ENCODE data around the gene MRPL2.
A peak's percentile ranks its signal among the peaks of the same experiment; 100 is the strongest.

Gene MRPL2

DNA sequence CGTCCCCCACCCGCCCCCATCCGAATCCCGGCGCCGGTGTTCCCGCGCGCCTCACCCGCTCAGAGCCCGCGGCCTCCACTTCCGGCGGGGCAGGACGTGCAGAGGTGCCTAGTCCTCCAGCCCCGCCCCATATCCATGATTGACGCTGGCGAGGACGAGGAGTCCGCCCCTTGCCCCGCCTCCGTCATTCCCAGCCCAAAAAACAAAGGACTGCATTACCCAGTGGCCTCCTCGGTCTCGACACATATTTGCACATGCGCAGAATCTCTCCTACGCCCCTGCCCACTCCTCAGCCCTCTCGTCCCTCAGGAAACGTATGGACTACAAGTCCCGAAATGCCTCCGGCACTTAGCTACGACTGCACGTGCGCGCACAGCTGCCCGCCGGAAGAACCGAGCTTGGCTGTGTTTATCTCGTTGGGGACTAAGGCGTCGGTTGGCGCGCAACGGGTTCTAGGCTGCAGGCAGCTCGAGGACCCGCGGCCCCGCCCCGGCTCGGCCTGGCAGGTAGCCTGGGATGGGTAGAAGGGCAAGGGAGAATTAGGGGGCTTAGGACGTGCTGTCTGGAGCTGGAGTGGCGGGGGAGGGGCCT is 45.3 kb downstream of the MRPL2 start, which contains the start of the genes KLHDC3 and MEA1 (continued):
- TF ChIP-seq GFI1B (tag by site-specific recombination; IDR thresholded peaks at IDR 0.05), result no peak
- peak; percentile 95 for TF ChIP-seq ZBTB17 (tag by site-specific recombination; IDR thresholded peaks at IDR 0.05)
- TF ChIP-seq, protein P1, sequence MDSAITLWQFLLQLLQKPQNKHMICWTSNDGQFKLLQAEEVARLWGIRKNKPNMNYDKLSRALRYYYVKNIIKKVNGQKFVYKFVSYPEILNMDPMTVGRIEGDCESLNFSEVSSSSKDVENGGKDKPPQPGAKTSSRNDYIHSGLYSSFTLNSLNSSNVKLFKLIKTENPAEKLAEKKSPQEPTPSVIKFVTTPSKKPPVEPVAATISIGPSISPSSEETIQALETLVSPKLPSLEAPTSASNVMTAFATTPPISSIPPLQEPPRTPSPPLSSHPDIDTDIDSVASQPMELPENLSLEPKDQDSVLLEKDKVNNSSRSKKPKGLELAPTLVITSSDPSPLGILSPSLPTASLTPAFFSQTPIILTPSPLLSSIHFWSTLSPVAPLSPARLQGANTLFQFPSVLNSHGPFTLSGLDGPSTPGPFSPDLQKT (IDR thresholded peaks at IDR 0.05; ENCODE audit: borderline replicate concordance, low read depth, low read length), result peak; percentile 46; the same call in 1 of the 2 replicates
- no peak; the same call in 1 of the 2 replicates for TF ChIP-seq ZNF692 (tag by site-specific recombination; IDR thresholded peaks at IDR 0.05)
- TF ChIP-seq KLF16 (tag by site-specific recombination; IDR thresholded peaks at IDR 0.05), result 0 out of 2 replicates have a peak, but pooled peaks have one; percentile 6
- TF ChIP-seq ZNF704 (tag by site-specific recombination; IDR thresholded peaks at IDR 0.05), result no peak
- peak; percentile 79 for TF ChIP-seq ZBTB20 (tag by site-specific recombination; IDR thresholded peaks at IDR 0.05)
- TF ChIP-seq ZNF311 (tag by site-specific recombination; IDR thresholded peaks at IDR 0.05; ENCODE audit: borderline replicate concordance), result no peak
- no peak for TF ChIP-seq ZNF37A (tag by site-specific recombination; IDR thresholded peaks at IDR 0.05)
- TF ChIP-seq MYNN (tag by site-specific recombination; IDR thresholded peaks at IDR 0.05; ENCODE audit: borderline replicate concordance), result no peak
- no peak for TF ChIP-seq ZNF280C (tag by site-specific recombination; IDR thresholded peaks at IDR 0.05)
- no peak for TF ChIP-seq ZNF621 (tag by site-specific recombination; IDR thresholded peaks at IDR 0.05)
- peak; percentile 47; the same call in 1 of the 2 replicates for TF ChIP-seq ZNF600 (tag by site-specific recombination; IDR thresholded peaks at IDR 0.05)

- Histone ChIP-seq H3K27ac (ENCODE audit: extremely low read depth, low read depth, low read length) (peak overlapping the region; percentile 76), H3K36me3 (ENCODE audit: control insufficient read depth in 2 of 2, insufficient read depth in 1 of 2, low read length in 2 of 2) (peaks cover 25 to 71% of the 10 kb centered on the region in 2 experiments), H3K4me1 (ENCODE audit: control insufficient read depth, insufficient read depth, low read length) (peaks cover 12% of the 10 kb centered on the region), H3K4me3 (ENCODE audit: low read depth, low read length) (peak overlapping the region; percentile 70), H3K9me3 (ENCODE audit: control insufficient read depth, insufficient read depth, low read depth, low read length) (no peaks in the 10 kb centered on the region)
- CTCF ChIA-PET, result interaction anchor here (0.6 to 2.6 kb wide), 5 partner anchors 8 to 351 kb away, joined by 3 to 14 read pairs (median 4); no protein-coding TSS in a partner anchor
- POLR2A ChIA-PET, result interaction anchor here (0.6 to 4.6 kb wide), 28 partner anchors 10 to 1180 kb away, joined by 3 to 66 read pairs (median 6); partner anchors contain the start of genes CNPY3, CUL7, CUL9 and KLC4
- TF ChIP-seq ZNF335 (tag by site-specific recombination; conservative IDR thresholded peaks at IDR 0.05) (peak; percentile 73), ZNF366 (tag by site-specific recombination; conservative IDR thresholded peaks at IDR 0.05) (0 out of 2 replicates have a peak, but pooled peaks have one; percentile 25), GLIS2 (tag by site-specific recombination; IDR thresholded peaks at IDR 0.05) (peak; percentile 46; the same call in 1 of the 2 replicates), EGR2 (tag by site-specific recombination; IDR thresholded peaks at IDR 0.05; ENCODE audit: low read depth) (peak; percentile 12; the same call in 1 of the 2 replicates), FEZF1 (tag by site-specific recombination; IDR thresholded peaks at IDR 0.05) (0 out of 2 replicates have a peak, but pooled peaks have one; percentile 1), ZNF341 (tag by site-specific recombination; IDR thresholded peaks at IDR 0.05; ENCODE audit: low read depth) (peak; percentile 57; the same call in 1 of the 2 replicates), ZNF449 (tag by site-specific recombination; IDR thresholded peaks at IDR 0.05) (peak; percentile 95), ZNF398 (tag by site-specific recombination; IDR thresholded peaks at IDR 0.05) (peak; percentile 84), ZBTB21 (tag by site-specific recombination; IDR thresholded peaks at IDR 0.05) (peak; percentile 45; the same call in 1 of the 2 replicates), ZNF600 (tag by site-specific recombination; IDR thresholded peaks at IDR 0.05) (peak; percentile 32; the same call in 1 of the 2 replicates)
- TF ChIP-seq, protein P2, sequence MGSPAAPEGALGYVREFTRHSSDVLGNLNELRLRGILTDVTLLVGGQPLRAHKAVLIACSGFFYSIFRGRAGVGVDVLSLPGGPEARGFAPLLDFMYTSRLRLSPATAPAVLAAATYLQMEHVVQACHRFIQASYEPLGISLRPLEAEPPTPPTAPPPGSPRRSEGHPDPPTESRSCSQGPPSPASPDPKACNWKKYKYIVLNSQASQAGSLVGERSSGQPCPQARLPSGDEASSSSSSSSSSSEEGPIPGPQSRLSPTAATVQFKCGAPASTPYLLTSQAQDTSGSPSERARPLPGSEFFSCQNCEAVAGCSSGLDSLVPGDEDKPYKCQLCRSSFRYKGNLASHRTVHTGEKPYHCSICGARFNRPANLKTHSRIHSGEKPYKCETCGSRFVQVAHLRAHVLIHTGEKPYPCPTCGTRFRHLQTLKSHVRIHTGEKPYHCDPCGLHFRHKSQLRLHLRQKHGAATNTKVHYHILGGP (tag by site-specific recombination; IDR thresholded peaks at IDR 0.05), result no peak
Observed at GRCh38 chr6:43013097-43013842, 46.0 kb downstream of the MRPL2 start.

Data from HEK293 (cell line).